ENCODE data around the gene PLXNB1.

GRCh38 chr3:48406443-48407431 lies 23.1 kb downstream of the PLXNB1 start:
- TF ChIP-seq ZNF768 (tag by site-specific recombination; IDR thresholded peaks at IDR 0.05) (no peak), ZNF211 (tag by site-specific recombination; IDR thresholded peaks at IDR 0.05; ENCODE audit: low read depth) (no peak), PATZ1 (tag by site-specific recombination; IDR thresholded peaks at IDR 0.05) (no peak)

Measured in HEK293 (cell line).